NAMALWA (cell line): ENCODE measurements around the gene LDB2.

Experiments
- DNase-seq: peaks from one replicate; pipeline ENCODE4 v3.0.0-alpha.2; 2015; ENCODE audit warnings: low spot score

The LDB2 gene

GRCh38 chr4:16721613-16722291 lies 176.7 kb downstream of the LDB2 start:
- DNase-seq: no peak

- DNase-seq: no peak
Measured at GRCh38 chr4:16720761-16721160, 177.7 kb downstream of the LDB2 start.

- DNase-seq: no peak
Measured at GRCh38 chr4:16717266-16717970, 181.0 kb downstream of the LDB2 start.

- no peak for DNase-seq
Measured at GRCh38 chr4:16715482-16715881, 183.0 kb downstream of the LDB2 start.

GRCh38 chr4:16714191-16714590 lies 184.3 kb downstream of the LDB2 start:
- DNase-seq: no peak

- DNase-seq: no peak
Measured at GRCh38 chr4:16713696-16714095, 184.7 kb downstream of the LDB2 start.

GRCh38 chr4:16713271-16713670 lies 185.2 kb downstream of the LDB2 start:
- no peak for DNase-seq

- no peak for DNase-seq
Measured at GRCh38 chr4:16710198-16710597, 188.2 kb downstream of the LDB2 start.

GRCh38 chr4:16707874-16708273 lies 190.6 kb downstream of the LDB2 start:
- no peak for DNase-seq

GRCh38 chr4:16706251-16706650 lies 192.2 kb downstream of the LDB2 start:
- no peak for DNase-seq

GRCh38 chr4:16705341-16705740 lies 193.1 kb downstream of the LDB2 start:
- no peak for DNase-seq

GRCh38 chr4:16704489-16704888 lies 194.0 kb downstream of the LDB2 start:
- DNase-seq: no peak

GRCh38 chr4:16695896-16696295 lies 202.5 kb downstream of the LDB2 start:
- DNase-seq: no peak

GRCh38 chr4:16694884-16695276 lies 203.6 kb downstream of the LDB2 start:
- DNase-seq: no peak

GRCh38 chr4:16694173-16694883 lies 204.1 kb downstream of the LDB2 start:
- no peak for DNase-seq

- DNase-seq: no peak
Measured at GRCh38 chr4:16693641-16694040, 204.8 kb downstream of the LDB2 start.

- no peak for DNase-seq
Measured at GRCh38 chr4:16692961-16693506, 205.4 kb downstream of the LDB2 start.

- no peak for DNase-seq
Measured at GRCh38 chr4:16692524-16692923, 205.9 kb downstream of the LDB2 start.

- no peak for DNase-seq
Measured at GRCh38 chr4:16692046-16692445, 206.4 kb downstream of the LDB2 start.

GRCh38 chr4:16691450-16691849 lies 207.0 kb downstream of the LDB2 start:
- no peak for DNase-seq

GRCh38 chr4:16687845-16688244 lies 210.6 kb downstream of the LDB2 start:
- no peak for DNase-seq

GRCh38 chr4:16687011-16687410 lies 211.4 kb downstream of the LDB2 start:
- DNase-seq: no peak

GRCh38 chr4:16686195-16686594 lies 212.2 kb downstream of the LDB2 start:
- no peak for DNase-seq
